Mesenchymal stem cell (in vitro differentiated cells and primary cell): ENCODE results near the gene ZNF469.

Experiments
- DNase-seq: peaks from one replicate; pipeline ENCODE4 v3.0.0-alpha.2; 2013
- H2AFZ ChIP-seq: one replicate; pipeline ENCODE4 v1.6.1; 2013; ENCODE audit warnings: low read depth, mild to moderate bottlenecking, control low read depth, inconsistent platforms, low read length, moderate library complexity
- H2AK5ac ChIP-seq: 2 replicates; pipeline ENCODE4 v1.6.1; 2013; ENCODE audit warnings: low read length, moderate library complexity, mild to moderate bottlenecking, inconsistent platforms; ENCODE audit not compliant: severe bottlenecking
- H2BK120ac ChIP-seq: one replicate; pipeline ENCODE4 v1.6.1; 2013; ENCODE audit warnings: low read depth, mild to moderate bottlenecking, inconsistent platforms, low read length, moderate library complexity
- H2BK12ac ChIP-seq, 2 experiments: one replicate each; pipeline ENCODE4 v1.6.1; 2013; ENCODE audit warnings: inconsistent platforms in 2 of 2, low read length in 2 of 2, mild to moderate bottlenecking in 2 of 2, moderate library complexity in 2 of 2, control low read depth in 1 of 2
- H2BK15ac ChIP-seq: one replicate; pipeline ENCODE4 v1.6.1; 2013; ENCODE audit warnings: mild to moderate bottlenecking, low read depth, inconsistent platforms; ENCODE audit not compliant: poor library complexity, severe bottlenecking
- H2BK5ac ChIP-seq: 2 replicates; pipeline ENCODE4 v1.6.1; 2013; ENCODE audit warnings: low read depth, mild to moderate bottlenecking, low read length, control low read depth, inconsistent platforms; ENCODE audit not compliant: poor library complexity, severe bottlenecking
- H3K14ac ChIP-seq, 2 experiments: one replicate each; pipeline ENCODE4 v1.6.1; 2013; ENCODE audit warnings: inconsistent platforms in 2 of 2, low read length in 2 of 2, control low read depth in 1 of 2, mild to moderate bottlenecking in 1 of 2, moderate library complexity in 1 of 2
- H3K18ac ChIP-seq, 2 experiments: one replicate each; pipeline ENCODE4 v1.6.1; 2013; ENCODE audit warnings: inconsistent platforms in 2 of 2, low read length in 2 of 2, control low read depth in 1 of 2, low read depth in 1 of 2, mild to moderate bottlenecking in 1 of 2
- H3K23ac ChIP-seq, 2 experiments: one replicate each; pipeline ENCODE4 v1.6.1; 2013; ENCODE audit warnings: inconsistent platforms in 2 of 2, low read length in 2 of 2, mild to moderate bottlenecking in 2 of 2, moderate library complexity in 2 of 2, control low read depth in 1 of 2
- H3K27ac ChIP-seq: 2 replicates; pipeline ENCODE4 v1.5.1; 2013; ENCODE audit warnings: mild to moderate bottlenecking, moderate library complexity, low read length, control low read depth, inconsistent platforms; ENCODE audit not compliant: poor library complexity, severe bottlenecking
- H3K27me3 ChIP-seq, 2 experiments: 2 replicates each; pipeline versions ENCODE4 v1.6.1 to v1.7.0; 2013; ENCODE audit warnings: low read length in 2 of 2, mild to moderate bottlenecking in 2 of 2, moderate library complexity in 2 of 2, control low read depth in 1 of 2, inconsistent platforms in 1 of 2; ENCODE audit not compliant: control insufficient read depth in 1 of 2, insufficient read depth in 1 of 2
- H3K36me3 ChIP-seq, 2 experiments: 2 replicates each; pipeline versions ENCODE4 v1.6.1 to v1.7.0; 2013; ENCODE audit warnings: low read length in 2 of 2, control low read depth in 1 of 2, inconsistent platforms in 1 of 2, low read depth in 1 of 2, mild to moderate bottlenecking in 1 of 2; ENCODE audit not compliant: insufficient read depth in 2 of 2, control insufficient read depth in 1 of 2
- H3K4ac ChIP-seq, 2 experiments: one replicate each; pipeline ENCODE4 v1.6.1; 2013; ENCODE audit warnings: inconsistent platforms in 2 of 2, low read length in 2 of 2, mild to moderate bottlenecking in 2 of 2, moderate library complexity in 2 of 2, control low read depth in 1 of 2, low read depth in 1 of 2
- H3K4me1 ChIP-seq: 2 replicates; pipeline ENCODE4 v1.6.1; 2013; ENCODE audit warnings: low read depth, low read length, control low read depth; ENCODE audit not compliant: control insufficient read depth, insufficient read depth
- H3K4me2 ChIP-seq: 2 replicates; pipeline ENCODE4 v1.6.1; 2013; ENCODE audit warnings: low read length, mild to moderate bottlenecking, inconsistent platforms; ENCODE audit not compliant: poor library complexity, severe bottlenecking
- H3K4me3 ChIP-seq, 2 experiments: 2 replicates each; pipeline versions ENCODE4 v1.5.1 to v1.7.0; 2013; ENCODE audit warnings: low read length in 2 of 2, mild to moderate bottlenecking in 2 of 2, control low read depth in 1 of 2, low read depth in 1 of 2; ENCODE audit not compliant: insufficient read depth in 1 of 2
- H3K79me1 ChIP-seq: replicated peaks from 2 replicates; pipeline ENCODE4 v1.6.1; 2013; ENCODE audit warnings: mild to moderate bottlenecking, control low read depth, low read length, inconsistent platforms; ENCODE audit not compliant: poor library complexity, severe bottlenecking
- H3K9ac ChIP-seq: 2 replicates; pipeline ENCODE4 v1.7.0; 2013; ENCODE audit warnings: mild to moderate bottlenecking, low read length, moderate library complexity
- H3K9me3 ChIP-seq: 2 replicates; pipeline ENCODE4 v1.7.0; 2013; ENCODE audit warnings: mild to moderate bottlenecking, low read length; ENCODE audit not compliant: control insufficient read depth
- H4K8ac ChIP-seq: one replicate; pipeline ENCODE4 v1.6.1; 2013; ENCODE audit warnings: inconsistent platforms, mild to moderate bottlenecking, low read length, moderate library complexity
- H4K91ac ChIP-seq: one replicate; pipeline ENCODE4 v1.6.1; 2013; ENCODE audit warnings: mild to moderate bottlenecking, low read length, inconsistent platforms
- WGBS: methylation state at CpG from one replicate; pipeline ENCODE4 v1.1.7; 2013; ENCODE audit warnings: mixed read lengths; 5-methylcytosine and 5-hydroxymethylcytosine counted together

ZNF469 gene

GRCh38 chr16:88424587-88425235 lies 42.0 kb downstream of the ZNF469 start:
- Histone ChIP-seq H2BK120ac (no peak overlapping the region), H2AFZ (no peak overlapping the region), H3K23ac (no peak overlapping the region), H3K79me1 (no peaks in the 10 kb centered on the region), H2BK15ac (no peak overlapping the region), H2BK12ac (no peak overlapping the region), H2BK5ac (no peak overlapping the region), H3K4me1 (no peaks in the 10 kb centered on the region), H3K4ac (no peak overlapping the region), H3K27me3 (no peaks in the 10 kb centered on the region), H3K9ac (no peak overlapping the region), H4K91ac (no peak overlapping the region), H3K27ac (no peak overlapping the region), H3K4me3 (no peak overlapping the region), H3K36me3 (peaks cover 6 to 22% of the 10 kb centered on the region in 2 experiments), H3K4me2 (no peak overlapping the region), H4K8ac (no peak overlapping the region), H3K14ac (no peak overlapping the region), H3K9me3 (no peaks in the 10 kb centered on the region), H3K18ac (no peak overlapping the region), H2AK5ac (no peak overlapping the region)
- 85% methylated on average over 24 of the region's 24 CpGs for WGBS
- no peak for DNase-seq

- Histone ChIP-seq H3K14ac (no peak overlapping the region), H2BK120ac (no peak overlapping the region), H3K36me3 (peaks cover 0 to 22% of the 10 kb centered on the region in 2 experiments), H3K9me3 (no peaks in the 10 kb centered on the region), H3K4me2 (no peak overlapping the region), H3K79me1 (no peaks in the 10 kb centered on the region), H2AFZ (no peak overlapping the region), H4K91ac (no peak overlapping the region), H3K27ac (no peak overlapping the region), H3K4me3 (no peak overlapping the region), H2AK5ac (no peak overlapping the region), H3K27me3 (no peaks in the 10 kb centered on the region), H4K8ac (no peak overlapping the region), H3K23ac (no peak overlapping the region), H2BK12ac (no peak overlapping the region), H3K4ac (no peak overlapping the region), H2BK5ac (no peak overlapping the region), H3K4me1 (no peaks in the 10 kb centered on the region), H2BK15ac (no peak overlapping the region), H3K9ac (no peak overlapping the region), H3K18ac (no peak overlapping the region)
- no peak for DNase-seq
- WGBS = 92% methylated on average over 13 of the region's 13 CpGs
These were observed 43.3 kb downstream of the ZNF469 start for GRCh38 chr16:88426018-88426417.

- no peak overlapping the region for H2BK12ac ChIP-seq
- H3K14ac ChIP-seq = no peak overlapping the region
- H2AFZ ChIP-seq = no peak overlapping the region
- H4K8ac ChIP-seq = no peak overlapping the region
- H2AK5ac ChIP-seq = no peak overlapping the region
- no peak overlapping the region for H3K4me3 ChIP-seq
- DNase-seq = no peak
- no peak overlapping the region for H4K91ac ChIP-seq
- peaks cover 0 to 19% of the 10 kb centered on the region in 2 experiments for H3K36me3 ChIP-seq
- no peak overlapping the region for H3K18ac ChIP-seq
- H3K27me3 ChIP-seq = peaks cover 0 to 4% of the 10 kb centered on the region in 2 experiments
- H3K9me3 ChIP-seq = no peaks in the 10 kb centered on the region
- no peak overlapping the region for H2BK120ac ChIP-seq
- H3K4me1 ChIP-seq = peaks cover 3% of the 10 kb centered on the region
- whole genome bisulfite sequencing = 95% methylated on average over 16 of the region's 19 CpGs
- no peak overlapping the region for H3K4me2 ChIP-seq
- H3K79me1 ChIP-seq = no peaks in the 10 kb centered on the region
- no peak overlapping the region for H3K4ac ChIP-seq
- H2BK15ac ChIP-seq = no peak overlapping the region
- no peak overlapping the region for H3K23ac ChIP-seq
- no peak overlapping the region for H3K27ac ChIP-seq
- no peak overlapping the region for H2BK5ac ChIP-seq
- H3K9ac ChIP-seq = no peak overlapping the region
These were observed 44.6 kb downstream of the ZNF469 start for GRCh38 chr16:88427376-88427775.

DNA sequence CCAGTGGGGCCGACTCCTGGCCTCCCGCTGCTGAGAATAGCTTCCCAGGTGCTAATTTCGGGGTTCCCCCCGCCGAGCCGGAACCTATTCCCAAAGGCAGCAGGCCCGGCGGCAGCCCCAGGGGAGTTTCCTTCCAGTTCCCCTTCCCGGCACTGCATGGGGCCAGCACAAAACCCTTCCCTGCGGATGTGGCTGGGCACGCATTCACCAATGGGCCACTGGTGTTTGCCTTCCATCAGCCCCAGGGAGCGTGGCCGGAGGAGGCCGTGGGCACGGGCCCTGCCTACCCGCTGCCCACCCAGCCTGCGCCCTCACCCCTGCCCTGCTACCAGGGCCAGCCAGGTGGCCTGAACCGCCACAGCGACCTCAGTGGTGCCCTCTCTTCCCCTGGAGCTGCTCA lies 45.4 kb downstream of the ZNF469 start:
- Histone ChIP-seq H3K4me2 (no peak overlapping the region), H3K4me1 (peaks cover 3% of the 10 kb centered on the region), H3K79me1 (no peaks in the 10 kb centered on the region), H3K4ac (no peak overlapping the region), H2AFZ (no peak overlapping the region), H2BK120ac (no peak overlapping the region), H3K27ac (no peak overlapping the region), H3K27me3 (peaks cover 0 to 4% of the 10 kb centered on the region in 2 experiments), H2BK15ac (no peak overlapping the region), H3K36me3 (peaks cover 0 to 19% of the 10 kb centered on the region in 2 experiments), H2BK12ac (peak overlapping the region in 1 of 2 experiments; percentile 6), H2AK5ac (no peak overlapping the region), H3K18ac (no peak overlapping the region), H4K91ac (no peak overlapping the region), H3K14ac (no peak overlapping the region), H3K4me3 (no peak overlapping the region), H3K23ac (no peak overlapping the region), H3K9me3 (no peaks in the 10 kb centered on the region), H4K8ac (no peak overlapping the region), H3K9ac (no peak overlapping the region), H2BK5ac (no peak overlapping the region)
- no peak for DNase-seq
- WGBS = 96% methylated on average over 19 of the region's 19 CpGs
